GM21717 (cell line): ENCODE measurements around the gene CCDC30.
"Not testable (repeated sequence)": the region's sequence is repeated elsewhere in the genome, so short reads cannot be mapped to it uniquely, and the experiment has no call there.

ENCODE experiments used
- ATAC-seq: cut with Tn5 transposase; IDR thresholded peaks from one replicate; pipeline ENCODE4 v1.9.1; 2021; ENCODE audit warnings: mild to moderate bottlenecking, moderate library complexity; ENCODE audit not compliant: unreplicated experiment

Gene CCDC30

DNA sequence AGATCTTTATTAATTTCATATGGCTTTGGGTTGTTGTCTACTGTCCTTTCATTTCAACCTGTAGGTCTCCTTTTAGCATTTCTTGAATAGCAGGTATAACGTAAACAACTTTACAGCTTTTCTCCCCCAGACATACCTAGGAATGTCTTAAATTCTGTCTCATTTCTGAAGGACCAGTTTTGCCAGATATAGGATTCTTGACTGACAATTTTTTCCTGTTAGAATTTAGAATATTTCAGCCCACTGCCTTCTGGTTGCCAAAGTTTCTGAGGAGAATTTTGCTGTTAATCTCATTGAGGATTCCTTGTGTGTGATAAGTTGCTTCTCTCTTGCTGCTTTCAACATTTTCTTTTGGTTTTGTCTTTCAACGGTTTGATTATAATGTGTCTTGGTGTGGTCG is 60.1 kb downstream of the CCDC30 start:
- ATAC-seq, result no peak

DNA sequence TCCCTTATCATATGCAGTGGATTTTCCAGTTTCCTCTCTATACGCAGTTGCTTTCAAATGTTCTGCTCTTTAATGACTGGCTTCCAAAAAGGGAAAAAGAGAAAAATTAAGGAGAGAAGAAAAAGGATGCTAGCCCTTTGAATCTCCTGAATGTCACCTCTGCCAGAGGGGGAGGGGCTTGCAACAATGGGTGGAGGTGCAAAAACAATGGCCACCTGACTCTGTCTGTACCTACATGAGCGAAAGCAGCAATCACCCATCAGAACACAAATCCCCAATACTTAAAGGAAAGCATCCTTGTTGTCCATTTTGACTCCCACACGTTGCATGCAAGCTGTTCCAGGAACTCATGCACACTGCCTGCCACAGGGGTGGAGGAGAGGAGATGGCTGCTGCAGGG is 61.2 kb downstream of the CCDC30 start:
- no peak for ATAC-seq

DNA sequence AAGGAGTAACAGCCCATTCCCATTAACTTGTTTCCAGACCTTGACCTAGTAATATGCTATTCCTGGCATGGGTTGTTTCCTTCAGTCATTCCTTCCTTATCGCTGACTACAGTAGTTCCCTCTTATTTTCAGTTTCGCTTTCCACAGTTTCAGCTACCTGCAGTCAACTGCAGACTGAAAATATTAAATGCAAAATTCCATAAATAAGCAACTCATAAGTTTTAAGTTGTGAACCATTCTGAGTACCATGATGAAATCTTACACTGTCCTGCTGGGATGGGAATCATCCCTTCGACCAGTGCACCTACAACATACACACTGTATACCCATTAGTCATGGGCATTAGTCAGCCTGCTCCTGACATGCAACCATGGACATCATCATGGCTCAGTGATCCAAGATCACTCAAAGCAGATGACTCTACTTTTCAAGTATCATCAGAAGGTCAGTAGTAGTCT is 66.7 kb downstream of the CCDC30 start:
- ATAC-seq, result no peak

- ATAC-seq, result no peak
Observed at GRCh38 chr1:42531043-42531442, 68.0 kb downstream of the CCDC30 start.

- ATAC-seq, result no peak
Observed at GRCh38 chr1:42533101-42533863, 70.2 kb downstream of the CCDC30 start.

DNA sequence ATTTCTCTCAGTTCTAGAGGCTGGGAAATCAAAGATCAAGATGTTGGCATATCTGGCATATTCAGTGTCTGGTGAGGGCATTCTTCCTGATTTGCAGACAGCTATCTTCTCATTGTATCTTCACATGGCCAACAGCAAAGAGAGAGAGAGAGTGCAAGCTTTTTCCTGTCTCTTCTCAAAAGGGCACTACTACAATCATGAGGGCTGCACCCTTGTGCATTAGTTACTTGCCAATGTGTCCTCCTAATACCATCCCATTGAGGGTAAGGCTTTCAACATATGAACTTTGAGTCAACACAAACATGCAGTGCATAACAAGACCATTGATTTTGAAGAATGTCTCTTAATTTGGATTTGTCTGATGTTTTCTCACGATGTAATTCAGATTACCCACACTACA is 78.0 kb downstream of the CCDC30 start:
- ATAC-seq, result no peak

DNA sequence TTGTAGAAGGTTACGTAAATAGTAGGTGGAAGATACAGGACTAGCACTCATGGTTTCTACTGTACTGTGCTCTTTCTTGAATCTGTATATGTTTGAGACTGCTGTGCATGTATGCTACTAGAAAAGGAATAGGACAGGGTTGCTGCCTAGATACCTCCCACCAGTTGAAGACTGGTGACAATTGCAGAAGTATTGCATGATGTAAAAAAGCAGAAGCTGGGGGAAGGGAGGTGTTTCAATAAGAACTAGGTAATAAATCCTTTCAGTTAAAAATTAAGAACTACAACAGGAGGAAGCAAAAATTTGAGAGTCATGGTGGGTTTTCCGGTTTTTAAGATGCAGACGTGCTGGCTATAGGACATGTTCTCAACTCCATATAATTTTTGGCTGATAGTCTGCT is 88.1 kb downstream of the CCDC30 start:
- no peak for ATAC-seq

- ATAC-seq, result no peak
Observed at GRCh38 chr1:42551590-42551989, 88.5 kb downstream of the CCDC30 start.

- no peak for ATAC-seq
Observed at GRCh38 chr1:42552636-42553035, 89.5 kb downstream of the CCDC30 start.

GRCh38 chr1:42557230-42557851 is 94.3 kb downstream of the CCDC30 start:
- ATAC-seq, result no peak

DNA sequence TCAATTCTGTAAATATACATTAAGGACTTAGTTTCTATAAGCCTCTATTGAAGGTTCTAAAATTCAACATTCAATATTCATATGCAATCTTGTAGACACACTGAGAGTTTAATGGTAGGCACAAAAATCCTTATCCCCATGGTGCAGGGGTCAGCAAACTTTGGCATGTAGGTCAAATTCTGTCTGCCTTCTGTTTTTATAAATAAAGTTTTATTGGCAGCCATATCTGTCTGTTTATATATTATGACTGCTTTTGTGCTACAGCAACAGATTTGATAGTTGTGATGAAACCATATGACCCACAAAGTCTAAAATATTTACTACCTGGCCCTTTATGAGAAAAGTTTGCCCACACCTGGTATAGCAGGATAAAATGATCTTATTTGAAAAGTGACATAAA is 104.0 kb downstream of the CCDC30 start:
- no peak for ATAC-seq

DNA sequence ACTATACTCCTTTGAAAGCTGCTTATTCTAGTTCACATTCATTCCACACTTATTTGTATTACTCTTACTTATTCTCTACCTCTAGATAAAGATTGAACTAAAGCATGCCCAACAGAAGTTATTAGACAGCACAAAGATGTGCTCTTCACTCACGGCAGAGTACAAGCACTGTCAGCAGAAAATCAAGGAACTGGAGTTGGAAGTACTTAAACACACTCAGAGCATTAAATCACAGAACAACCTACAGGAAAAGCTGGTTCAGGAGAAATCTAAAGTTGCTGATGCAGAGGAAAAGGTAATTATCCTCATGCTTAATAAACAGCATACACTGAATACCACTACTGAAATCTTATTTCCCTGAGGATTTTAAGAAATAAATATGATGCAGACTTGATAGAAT is 113.8 kb downstream of the CCDC30 start:
- ATAC-seq, result no peak

- no peak for ATAC-seq
Observed at GRCh38 chr1:42586016-42586415, 122.9 kb downstream of the CCDC30 start.

DNA sequence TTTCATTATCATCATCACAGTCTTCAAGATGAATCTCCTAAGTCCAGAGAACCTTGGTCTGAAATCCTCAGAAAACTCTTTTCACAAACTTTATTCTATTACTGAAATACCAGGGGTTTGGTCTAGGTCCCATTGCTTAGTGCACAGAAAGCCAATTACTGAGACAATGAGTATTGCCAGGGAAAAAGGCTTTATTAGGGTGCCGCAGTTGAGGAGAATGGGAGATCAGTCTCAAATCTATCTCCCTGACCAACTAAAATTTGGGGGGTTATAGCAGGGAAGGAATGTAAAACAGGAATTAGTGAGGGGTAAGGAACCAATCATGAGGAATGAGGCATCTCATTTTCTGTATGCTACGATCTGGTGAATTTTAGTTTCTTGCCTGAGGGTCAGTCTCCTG is 124.7 kb downstream of the CCDC30 start:
- no peak for ATAC-seq

- no peak for ATAC-seq
Observed at GRCh38 chr1:42592811-42593210, 129.7 kb downstream of the CCDC30 start.

- ATAC-seq, result no peak
Observed at GRCh38 chr1:42593486-42594100, 130.5 kb downstream of the CCDC30 start.

DNA sequence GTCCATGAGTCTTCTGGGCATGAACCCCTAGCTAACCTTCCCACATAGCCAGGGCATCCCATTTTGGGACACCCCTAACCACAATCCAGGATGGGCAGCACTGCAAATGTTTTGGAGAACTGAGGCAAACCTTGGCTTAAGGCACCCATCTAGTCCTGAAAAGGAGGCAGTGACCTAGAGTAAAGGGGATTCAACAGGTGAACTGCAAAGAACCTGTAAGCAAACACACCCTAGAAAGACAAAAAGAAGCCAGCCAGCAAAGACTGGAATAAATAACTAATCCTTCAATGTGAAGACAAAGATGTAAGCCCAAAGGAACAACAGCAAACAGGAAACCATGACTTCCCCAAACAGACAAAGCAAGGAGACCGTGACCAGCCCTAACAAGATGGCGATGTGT is 138.4 kb downstream of the CCDC30 start:
- no peak for ATAC-seq

- ATAC-seq, result no peak
Observed at GRCh38 chr1:42613803-42614131, 150.7 kb downstream of the CCDC30 start.

DNA sequence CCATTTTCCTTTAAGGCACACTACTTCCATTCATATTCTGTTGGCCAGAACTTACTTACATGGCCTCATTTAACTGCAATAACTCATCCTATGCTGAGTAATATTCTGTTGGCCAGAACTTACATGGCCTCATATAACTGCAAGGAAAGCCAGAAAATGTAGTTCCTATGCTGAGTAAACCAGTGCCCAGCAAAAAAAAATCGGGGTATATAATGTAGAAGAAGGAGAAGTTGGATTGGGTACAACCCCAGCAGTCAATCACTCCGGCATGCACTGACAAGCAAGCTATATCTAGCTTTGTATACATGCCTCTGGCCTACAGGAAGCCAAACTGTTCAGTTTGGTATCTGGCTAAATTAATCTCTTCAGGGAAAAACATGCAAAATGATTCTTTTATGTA is 155.8 kb downstream of the CCDC30 start:
- ATAC-seq, result no peak

DNA sequence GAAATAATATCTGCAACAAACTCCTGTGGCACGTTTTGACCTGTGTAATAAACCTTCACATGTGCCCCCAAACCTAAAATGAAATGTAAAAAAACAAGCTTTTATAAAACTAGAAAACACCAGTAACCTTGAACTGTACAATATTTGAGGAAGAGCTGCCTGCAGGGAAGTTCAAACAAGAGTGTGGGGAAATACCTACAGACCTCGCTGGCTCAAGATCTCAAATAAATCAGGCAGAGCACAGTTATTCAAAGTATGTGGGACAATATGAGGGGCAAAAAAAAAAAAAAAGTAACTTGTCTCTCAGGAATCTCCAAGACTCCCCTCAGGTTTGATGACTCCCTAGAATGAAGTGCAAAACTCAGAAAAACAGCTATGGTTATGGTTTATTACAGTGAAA is 157.2 kb downstream of the CCDC30 start:
- ATAC-seq, result no peak

DNA sequence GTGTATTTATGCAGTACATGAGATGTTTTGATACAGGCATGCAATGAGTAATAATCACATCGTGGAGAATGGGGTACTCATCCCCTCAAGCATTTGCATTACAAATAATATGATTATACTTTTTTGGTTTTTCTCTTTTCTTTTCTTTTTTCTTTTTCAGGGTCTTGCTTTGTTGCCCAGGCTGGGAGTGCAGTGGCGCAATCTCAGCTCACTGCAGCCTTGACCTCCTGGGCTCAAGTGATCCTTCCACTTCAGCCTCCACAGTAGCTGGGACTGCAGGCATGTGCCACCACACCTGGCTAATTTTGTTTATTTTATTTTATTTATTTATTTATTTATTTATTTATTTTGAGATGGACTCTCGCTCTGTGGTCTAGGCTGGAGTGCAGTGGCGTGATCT is 158.1 kb downstream of the CCDC30 start:
- not testable (repeated sequence) for ATAC-seq

GRCh38 chr1:42627205-42627604 is 164.1 kb downstream of the CCDC30 start:
- ATAC-seq, result not testable (repeated sequence)
